Tibial nerve (tissue), 4 donors: ENCODE data around the gene GLRX5.

Experiments used
- EP300 ChIP-seq, 2 donors: sonication (generic); formaldehyde crosslinking; IDR thresholded peaks; one replicate each; pipeline ENCODE4 v1.6.1; 2017; ENCODE audit warnings: antibody characterized with exemption in 2 of 2, mild to moderate bottlenecking in 1 of 2
- POLR2A ChIP-seq, 2 donors: fragments of 450-650 bp; IDR thresholded peaks; one replicate each; pipeline ENCODE4 v1.6.1; 2017; ENCODE audit warnings: antibody characterized with exemption in 2 of 2, mild to moderate bottlenecking in 2 of 2, moderate library complexity in 2 of 2
- TF ChIP-seq, protein P1 (sequence below), 5 experiments: fragments of 200-600 bp in 3 of 5; fragments of 450-650 bp in 2 of 5; sonication (generic) in 3 of 5; IDR thresholded peaks; one replicate each; pipeline ENCODE4 v1.5.1; 2016 to 2019; ENCODE audit warnings: antibody characterized with exemption in 5 of 5, mild to moderate bottlenecking in 3 of 5, moderate library complexity in 2 of 5

DNA sequence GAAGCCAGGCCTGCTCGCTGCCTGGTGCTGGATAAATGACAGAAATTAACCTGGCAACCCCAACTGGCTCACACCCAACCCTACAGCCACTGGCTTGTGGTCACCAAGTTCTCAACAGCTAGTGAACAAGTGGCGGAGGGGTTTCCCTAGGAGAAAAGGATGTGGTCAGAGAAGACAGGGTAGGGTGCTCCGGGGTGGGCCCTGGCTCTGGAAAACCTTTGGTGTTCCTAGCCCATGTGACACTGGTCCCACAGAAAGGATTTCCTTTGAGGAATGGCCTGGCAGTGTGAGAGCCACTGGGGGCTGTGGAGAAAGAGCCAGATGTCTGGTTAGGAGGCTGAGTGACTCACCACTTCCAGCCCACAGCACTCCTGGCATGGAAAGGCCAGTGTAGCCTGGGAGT is 27.1 kb upstream of the GLRX5 start:
- TF ChIP-seq, protein P1, sequence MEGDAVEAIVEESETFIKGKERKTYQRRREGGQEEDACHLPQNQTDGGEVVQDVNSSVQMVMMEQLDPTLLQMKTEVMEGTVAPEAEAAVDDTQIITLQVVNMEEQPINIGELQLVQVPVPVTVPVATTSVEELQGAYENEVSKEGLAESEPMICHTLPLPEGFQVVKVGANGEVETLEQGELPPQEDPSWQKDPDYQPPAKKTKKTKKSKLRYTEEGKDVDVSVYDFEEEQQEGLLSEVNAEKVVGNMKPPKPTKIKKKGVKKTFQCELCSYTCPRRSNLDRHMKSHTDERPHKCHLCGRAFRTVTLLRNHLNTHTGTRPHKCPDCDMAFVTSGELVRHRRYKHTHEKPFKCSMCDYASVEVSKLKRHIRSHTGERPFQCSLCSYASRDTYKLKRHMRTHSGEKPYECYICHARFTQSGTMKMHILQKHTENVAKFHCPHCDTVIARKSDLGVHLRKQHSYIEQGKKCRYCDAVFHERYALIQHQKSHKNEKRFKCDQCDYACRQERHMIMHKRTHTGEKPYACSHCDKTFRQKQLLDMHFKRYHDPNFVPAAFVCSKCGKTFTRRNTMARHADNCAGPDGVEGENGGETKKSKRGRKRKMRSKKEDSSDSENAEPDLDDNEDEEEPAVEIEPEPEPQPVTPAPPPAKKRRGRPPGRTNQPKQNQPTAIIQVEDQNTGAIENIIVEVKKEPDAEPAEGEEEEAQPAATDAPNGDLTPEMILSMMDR (IDR thresholded peaks at IDR 0.05), result no peak
- TF ChIP-seq EP300 (IDR thresholded peaks at IDR 0.05), result no peak
- no peak for TF ChIP-seq POLR2A (IDR thresholded peaks at IDR 0.05)
